Hematopoietic multipotent progenitor cell treated with erythropoietin and hydrocortisone succinate and interleukin-3 and kit ligand, for 6 days (in vitro differentiated cells): ENCODE data around the gene OR51V1.
A peak's percentile ranks its signal among the peaks of the same experiment; 100 is the strongest.
"Not testable (repeated sequence)": the region's sequence is repeated elsewhere in the genome, so short reads cannot be mapped to it uniquely, and the experiment has no call there.

ENCODE experiments used
- DNase-seq: peaks from one replicate; pipeline ENCODE4 v3.0.0-alpha.2; 2015

Gene OR51V1

DNA sequence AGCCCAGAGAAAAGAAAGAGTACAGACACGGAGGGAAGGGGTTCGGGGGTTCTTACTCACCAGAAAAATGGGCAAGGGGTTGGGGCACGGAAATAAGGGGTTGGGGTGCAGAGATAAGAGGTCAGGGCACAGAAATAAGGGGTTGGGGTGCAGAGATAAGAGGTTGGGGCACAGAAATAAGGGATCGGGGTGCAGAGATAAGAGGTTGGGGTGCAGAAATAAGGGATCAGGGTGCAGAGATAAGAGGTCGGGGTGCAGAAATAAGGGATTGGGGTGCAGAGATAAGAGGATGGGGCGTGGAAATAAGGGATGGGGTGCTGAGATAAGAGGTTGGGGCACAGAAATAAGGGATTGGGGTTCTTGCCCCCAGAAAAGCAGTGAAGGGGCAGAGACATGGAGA is 35.7 kb downstream of the OR51V1 start:
- not testable (repeated sequence) for DNase-seq

DNA sequence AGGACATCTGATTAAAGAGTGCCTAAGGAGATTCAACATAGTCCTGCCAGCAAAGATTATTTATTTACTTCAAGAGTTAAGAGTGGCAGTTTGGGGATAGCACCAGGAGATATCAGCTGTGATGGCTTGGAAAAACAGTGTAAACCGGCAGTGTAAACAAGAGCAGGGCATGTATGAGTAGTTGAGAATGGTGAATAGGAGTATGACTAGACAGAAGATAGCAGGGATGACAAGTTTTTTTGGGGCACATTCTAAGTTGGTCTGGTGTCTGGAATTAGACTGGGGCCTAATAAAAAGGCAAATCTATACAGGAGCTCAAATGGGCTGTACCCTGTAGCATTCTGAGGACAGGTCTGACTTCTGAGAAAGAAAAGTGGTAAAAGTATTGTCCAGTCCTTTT is 39.4 kb downstream of the OR51V1 start:
- not testable (repeated sequence) for DNase-seq

DNA sequence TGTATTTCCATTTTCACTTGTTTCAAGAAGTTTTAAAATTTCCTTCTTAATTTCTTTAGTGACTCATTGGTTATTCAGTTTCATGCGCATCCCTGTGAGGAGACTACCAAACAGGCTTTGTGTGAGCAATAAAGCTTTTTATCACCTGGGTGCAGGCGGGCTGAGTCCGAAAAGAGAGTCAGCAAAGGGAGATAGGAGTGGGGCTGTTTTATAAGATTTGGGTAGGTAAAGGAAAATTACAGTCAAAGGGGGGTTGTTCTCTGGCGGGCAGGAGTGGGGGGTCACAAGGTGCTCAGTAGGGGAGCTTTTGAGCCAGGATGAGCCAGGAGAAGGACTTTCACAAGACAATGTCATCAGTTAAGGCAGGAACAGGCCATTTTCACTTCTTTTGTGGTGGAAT is 40.3 kb downstream of the OR51V1 start:
- DNase-seq: not testable (repeated sequence)

DNA sequence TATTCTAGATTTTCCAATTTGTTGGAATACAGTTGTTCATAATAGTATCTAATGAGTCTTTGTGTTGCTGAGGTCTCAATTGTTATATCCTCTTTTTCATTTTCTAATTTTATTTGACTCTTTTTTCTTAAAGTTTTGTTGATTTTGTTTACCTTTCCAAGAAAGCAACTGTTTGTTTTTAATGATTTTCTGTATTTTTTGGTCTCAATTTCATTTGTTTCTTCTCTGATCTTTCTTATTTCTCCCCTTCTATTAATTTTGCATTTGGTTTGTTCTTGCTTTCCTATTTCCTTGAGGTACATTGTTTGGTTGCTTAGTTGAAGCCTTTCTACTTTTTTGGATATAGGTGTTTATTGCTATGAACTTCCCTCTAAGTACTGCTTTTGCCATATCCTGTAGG is 40.7 kb downstream of the OR51V1 start:
- DNase-seq: no peak

DNA sequence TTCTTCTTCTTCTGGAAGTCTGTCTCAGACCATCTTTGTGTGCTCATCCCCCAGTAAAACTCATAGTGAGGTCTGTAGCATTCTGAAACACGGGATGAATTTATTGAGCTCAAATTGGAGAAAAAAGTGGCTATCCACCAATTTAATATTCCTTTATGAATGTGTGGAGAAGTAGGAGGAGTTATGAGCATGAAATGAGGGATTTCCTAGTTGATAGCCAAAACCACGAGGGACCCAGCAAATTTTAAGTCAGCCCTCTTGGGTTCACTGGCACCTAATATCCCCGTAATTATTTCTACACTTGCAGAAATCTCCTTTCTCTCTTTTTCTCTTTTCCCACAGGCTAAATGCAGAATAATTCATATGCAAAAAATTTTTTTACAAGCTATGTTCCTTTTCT is 45.8 kb downstream of the OR51V1 start, which contains the start of gene OR52A1:
OR52A1 (minus strand) TSS at position 101 of the 400 bp plus-strand sequence. CDS start 2,388 bp downstream, outside the sequence.
- no peak for DNase-seq

- DNase-seq: peak; percentile 44
These were observed 46.7 kb downstream of the OR51V1 start for GRCh38 chr11:5153574-5154431.

DNA sequence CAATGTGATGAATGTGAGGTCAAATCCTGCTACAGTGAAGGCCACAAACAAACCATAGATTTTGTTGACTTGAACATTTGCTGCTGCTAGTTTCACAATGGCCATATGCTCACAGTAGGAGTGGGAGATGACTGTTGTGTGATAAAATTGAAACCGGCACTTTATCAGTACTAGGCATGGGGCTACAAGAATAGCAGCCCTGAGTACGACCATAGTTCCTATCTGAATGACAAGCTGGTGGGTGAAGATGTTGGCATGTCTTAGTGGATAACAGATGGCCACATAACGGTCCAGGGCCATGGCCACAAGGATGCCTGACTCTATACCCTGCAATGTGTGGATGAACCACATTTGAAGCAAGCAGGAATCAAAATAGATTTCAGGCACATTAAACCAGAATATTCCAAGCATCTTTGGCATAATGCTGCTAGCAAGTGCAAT is 48.7 kb downstream of the OR51V1 start:
- DNase-seq: peak; percentile 95
